Measurements from ENCODE around the gene PICALM. TPM values are rescaled to one million over a fixed set of nuclear protein-coding genes. Genes with fewer than 3 reads are reported as not detected.
"Not testable (repeated sequence)": the region's sequence is repeated elsewhere in the genome, so short reads cannot be mapped to it uniquely, and the experiment has no call there.

Gene PICALM
- total RNA-seq, result 10 to 100 TPM; 91.1 to 92.2 TPM

GRCh38 chr11:86068951-86069407 is at the start of gene PICALM:
TSS of gene PICALM (minus strand) at chr11:86069084. CDS start at chr11:86068780, 304 bp downstream.
- POLR2A ChIA-PET, result interaction anchor here (0.6 to 2.5 kb wide), 11 partner anchors 23 to 218 kb away, joined by 3 to 8 read pairs (median 4); no protein-coding TSS in a partner anchor
- CTCF ChIA-PET, result interaction anchor here (0.7 to 2.4 kb wide), 9 partner anchors 21 to 147 kb away, joined by 3 to 10 read pairs (median 4); no protein-coding TSS in a partner anchor

DNA sequence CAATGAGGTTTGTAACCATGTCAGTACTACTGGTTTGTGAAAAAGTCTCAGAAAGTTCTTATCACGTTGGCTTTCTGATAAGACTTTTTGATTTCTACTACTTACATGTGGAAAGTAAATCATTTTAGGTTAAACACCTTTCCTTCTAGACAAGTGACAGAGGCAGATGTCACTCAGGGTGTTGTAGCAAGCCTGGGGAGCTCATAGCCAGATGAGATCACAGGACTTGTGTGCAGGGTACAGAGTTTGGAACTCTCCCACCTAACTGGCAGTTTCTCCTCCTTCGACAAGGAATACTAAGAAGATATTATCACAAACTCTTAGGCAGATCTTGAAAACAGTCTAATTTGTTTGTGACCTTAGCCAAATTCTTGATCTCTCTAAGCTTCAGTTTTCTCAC is 49.4 kb upstream of the PICALM start:
- CTCF ChIA-PET, result interaction anchor here (0.9 to 1.5 kb wide), 3 partner anchors 75 to 170 kb away, joined by 3 to 5 read pairs (median 4); no protein-coding TSS in a partner anchor
- POLR2A ChIA-PET, result no interaction called here

GRCh38 chr11:86117712-86118063 is 48.8 kb upstream of the PICALM start:
- CTCF ChIA-PET, result interaction anchor here (1.2 to 1.5 kb wide), 2 partner anchors 15 to 76 kb away, joined by 3 to 5 read pairs; no protein-coding TSS in a partner anchor
- POLR2A ChIA-PET, result no interaction called here

DNA sequence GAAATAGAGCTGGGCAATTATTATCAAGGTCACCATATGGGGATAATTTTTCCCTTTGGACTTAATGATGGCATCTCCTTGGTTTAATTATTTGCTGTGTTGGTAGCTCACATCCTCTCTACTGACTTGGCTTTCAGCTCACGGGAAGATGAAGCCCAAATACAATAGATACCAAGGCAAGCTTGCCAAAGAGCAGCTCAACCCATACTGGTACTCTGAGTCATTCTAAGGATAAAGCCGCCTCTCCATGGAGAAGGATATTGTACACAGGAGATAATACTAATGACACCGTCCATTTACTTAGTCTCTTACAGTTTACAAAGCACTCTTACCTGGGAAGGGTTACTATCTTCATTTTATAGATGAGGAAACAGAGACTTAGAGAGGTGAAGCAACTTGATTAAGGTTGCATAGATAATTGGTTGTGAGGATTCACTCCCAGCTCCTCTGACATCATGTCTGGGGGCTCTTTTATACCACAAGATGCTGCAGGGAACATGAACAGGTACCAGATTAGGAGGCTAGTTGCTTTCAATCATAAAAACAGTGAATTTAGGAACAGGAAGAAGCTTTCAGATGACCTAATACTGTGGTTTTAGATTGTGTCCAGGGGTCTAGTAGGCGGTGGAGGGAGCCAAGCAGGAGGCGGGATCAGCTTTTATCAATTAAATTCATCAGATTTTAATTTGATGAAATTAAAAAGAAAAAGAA is 48.3 kb upstream of the PICALM start:
- CTCF ChIA-PET, result interaction anchor here (0.5 to 2.5 kb wide), 5 partner anchors 15 to 76 kb away, joined by 3 to 10 read pairs (median 4); partner anchors contain the start of gene PICALM
- POLR2A ChIA-PET, result interaction anchor here (2.2 kb wide), 1 partner anchor 48 kb away, joined by 8 read pairs; the partner anchor contains the start of gene PICALM

- CTCF ChIA-PET, result interaction anchor here (1.2 to 2.5 kb wide), 3 partner anchors 46 to 102 kb away, joined by 3 to 10 read pairs (median 4); partner anchors contain the start of gene PICALM
- POLR2A ChIA-PET, result interaction anchor here (2.2 kb wide), 1 partner anchor 47 kb away, joined by 8 read pairs; the partner anchor contains the start of gene PICALM
Observed at GRCh38 chr11:86116386-86116726, 47.5 kb upstream of the PICALM start.

GRCh38 chr11:86115542-86116385 is 46.9 kb upstream of the PICALM start:
- ChIA-PET CTCF (interaction anchor here (1.2 to 2.5 kb wide), 5 partner anchors 13 to 103 kb away, joined by 3 to 10 read pairs (median 4); partner anchors contain the start of gene PICALM), POLR2A (interaction anchor here (2.2 kb wide), 1 partner anchor 47 kb away, joined by 8 read pairs; the partner anchor contains the start of gene PICALM)

DNA sequence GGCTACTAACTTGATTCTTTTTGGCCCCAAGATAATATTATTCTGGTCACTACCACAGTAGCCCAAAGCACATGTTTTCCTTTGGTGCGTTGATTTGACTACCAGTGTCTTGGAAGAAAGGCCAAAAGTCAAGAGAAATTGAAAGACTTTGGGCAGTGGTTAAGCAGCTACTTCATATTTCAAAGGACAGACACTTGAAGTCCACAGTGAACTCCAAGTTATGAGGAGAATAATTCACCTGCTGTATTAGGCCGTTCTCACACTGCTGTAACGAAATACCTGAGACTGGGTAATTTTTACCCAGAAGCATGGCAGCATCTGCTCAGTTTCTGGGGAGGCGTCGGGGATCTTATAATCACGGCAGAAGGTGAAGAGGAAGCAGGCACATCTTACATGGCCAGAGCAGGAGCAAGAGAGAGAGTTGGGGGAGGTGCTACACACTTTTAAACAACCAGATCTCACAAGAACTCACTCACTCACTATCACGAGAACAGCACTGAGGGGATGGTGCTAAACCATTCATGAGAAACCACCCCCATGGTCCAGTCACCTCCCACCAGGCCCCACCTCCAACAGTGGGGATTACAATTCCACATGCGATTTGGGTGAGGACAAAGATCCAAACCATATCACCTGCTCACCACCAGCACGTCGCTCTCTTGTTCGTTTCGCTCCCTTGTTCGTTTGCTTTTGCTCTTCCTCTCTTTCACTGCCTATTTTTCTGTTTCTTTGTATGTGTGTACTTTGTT is 40.2 kb upstream of the PICALM start:
- POLR2A ChIA-PET, result no interaction called here
- CTCF ChIA-PET, result no interaction called here

DNA sequence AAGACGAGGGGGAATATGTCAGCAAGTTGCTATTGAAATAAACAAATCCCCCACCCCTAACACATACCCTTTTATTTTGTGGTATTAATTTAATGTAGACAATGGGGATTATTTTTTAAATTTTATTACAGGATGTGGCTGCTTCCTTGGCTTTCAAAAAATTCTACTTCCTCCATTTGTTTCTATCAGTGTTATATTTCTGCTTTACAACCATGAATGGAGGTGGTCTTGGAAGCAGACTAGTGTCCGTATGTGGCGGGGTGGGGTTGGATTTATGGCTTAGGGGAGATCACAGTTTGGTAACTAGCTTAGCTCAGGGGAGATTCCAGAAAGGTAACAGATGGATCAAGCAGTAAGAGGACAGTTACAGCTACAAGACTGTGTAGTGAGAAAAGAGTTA is 39.3 kb upstream of the PICALM start:
- CTCF ChIA-PET, result no interaction called here
- POLR2A ChIA-PET, result no interaction called here

DNA sequence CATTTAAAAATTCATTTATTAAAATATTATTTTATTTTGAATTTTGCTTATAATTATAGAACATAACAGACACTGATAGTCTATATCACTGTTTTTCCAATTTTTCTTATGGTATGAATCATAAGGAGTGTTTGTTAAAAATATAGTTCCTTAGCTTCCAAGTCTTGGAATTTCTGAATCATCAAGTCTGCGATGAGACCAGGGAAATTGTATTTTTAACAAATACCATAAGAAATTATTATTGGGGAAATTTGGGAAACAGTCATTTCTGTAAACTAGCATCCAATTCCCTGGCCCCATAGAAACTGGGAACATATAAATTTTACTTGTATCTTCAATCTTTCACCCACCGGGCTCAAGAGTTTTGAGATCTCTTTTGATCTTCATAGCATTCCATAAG is 38.0 kb upstream of the PICALM start:
- ChIA-PET POLR2A (no interaction called here), CTCF (no interaction called here)

GRCh38 chr11:86106031-86106430 is 37.1 kb upstream of the PICALM start:
- POLR2A ChIA-PET, CTCF ChIA-PET: not testable (repeated sequence)

- CTCF ChIA-PET, POLR2A ChIA-PET: not testable (repeated sequence)
Observed at GRCh38 chr11:86105601-86106000, 36.7 kb upstream of the PICALM start.

GRCh38 chr11:86103808-86104207 is 34.9 kb upstream of the PICALM start:
- ChIA-PET POLR2A (no interaction called here), CTCF (interaction anchor here (1.7 kb wide), 1 partner anchor 11 kb away, joined by 4 read pairs; no protein-coding TSS in a partner anchor)

GRCh38 chr11:86101941-86102407 is 33.1 kb upstream of the PICALM start:
- ChIA-PET CTCF (interaction anchor here (1.5 kb wide), 1 partner anchor 15 kb away, joined by 3 read pairs; no protein-coding TSS in a partner anchor), POLR2A (no interaction called here)

GRCh38 chr11:86101493-86101892 is 32.6 kb upstream of the PICALM start:
- CTCF ChIA-PET, result interaction anchor here (1.5 kb wide), 1 partner anchor 16 kb away, joined by 3 read pairs; no protein-coding TSS in a partner anchor
- POLR2A ChIA-PET, result no interaction called here

DNA sequence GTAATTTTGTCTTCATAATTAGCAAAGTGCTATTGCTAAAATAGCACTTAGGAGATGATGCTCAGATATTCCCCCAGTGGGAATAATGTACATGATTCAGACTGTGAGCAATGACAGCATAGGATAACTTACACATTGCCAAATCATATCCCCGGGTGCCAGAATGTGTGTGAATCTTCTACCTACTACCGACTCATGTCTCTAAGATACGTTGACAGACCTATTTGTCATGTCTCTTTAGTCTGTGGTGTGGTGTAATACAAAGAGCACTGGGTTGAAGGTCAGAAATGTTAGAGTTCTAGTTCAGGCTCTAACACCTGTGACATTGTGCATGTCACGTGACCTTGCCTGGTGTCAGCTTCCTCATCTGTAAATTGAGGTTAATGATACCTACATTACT is 31.0 kb upstream of the PICALM start:
- CTCF ChIA-PET, result no interaction called here
- POLR2A ChIA-PET, result no interaction called here

GRCh38 chr11:86097980-86098379 is 29.1 kb upstream of the PICALM start:
- ChIA-PET CTCF (no interaction called here), POLR2A (no interaction called here)

DNA sequence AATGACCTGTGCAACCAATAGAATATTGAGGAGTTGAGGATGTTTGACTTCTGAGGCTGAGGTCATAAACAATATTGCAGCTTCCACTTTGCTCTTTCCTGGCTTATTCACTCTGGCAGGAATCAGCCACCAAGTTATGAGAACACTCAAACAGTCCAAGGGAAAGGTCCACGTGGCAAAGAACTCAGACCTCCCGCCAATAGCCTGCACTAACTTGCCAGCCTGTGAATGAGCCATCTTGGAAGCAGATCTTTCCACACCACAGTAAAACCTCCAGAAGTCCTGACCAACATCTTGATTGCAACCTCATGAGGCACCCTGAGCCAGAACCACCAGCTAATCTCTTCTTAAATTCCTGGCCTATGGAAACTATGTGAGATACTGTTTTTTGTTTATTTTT is 22.7 kb upstream of the PICALM start:
- ChIA-PET CTCF (no interaction called here), POLR2A (no interaction called here)

GRCh38 chr11:86091086-86091485 is 22.2 kb upstream of the PICALM start:
- ChIA-PET POLR2A (no interaction called here), CTCF (no interaction called here)

DNA sequence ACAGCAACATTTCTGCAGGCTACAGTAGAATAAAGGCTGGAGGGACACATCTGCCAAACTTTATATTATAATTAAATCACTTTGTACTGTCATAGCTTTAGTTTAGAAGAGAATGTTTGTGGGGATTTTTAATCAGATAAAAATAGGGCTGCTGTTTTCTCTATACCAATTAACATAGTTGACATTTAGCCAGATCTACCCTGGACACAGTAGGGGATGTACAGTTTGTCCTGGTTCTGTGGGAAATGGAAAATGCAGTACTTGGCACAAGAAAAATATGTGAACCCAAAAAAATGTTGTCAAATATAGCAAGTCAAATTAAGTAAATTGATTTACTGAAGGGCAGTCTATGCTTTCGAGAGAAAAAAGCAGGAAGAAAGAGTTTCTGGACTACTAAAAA is 20.8 kb upstream of the PICALM start:
- ChIA-PET POLR2A (no interaction called here), CTCF (no interaction called here)

Data from activated CD8-positive, alpha-beta memory T cell treated with anti-CD3 and anti-CD28 coated beads for 36 hours (primary cell).